Sigmoid colon (tissue), 7 donors: ENCODE measurements around the gene MAGIX. TPM values are rescaled to one million over a fixed set of nuclear protein-coding genes. Genes with fewer than 3 reads are reported as not detected.

ENCODE experiments used
- DNase-seq: peaks from one replicate; pipeline ENCODE4 v3.0.0-alpha.2; 2019
- H3K27ac ChIP-seq, 4 donors: fragments of 200-600 bp; sonication (generic); one replicate each; pipeline ENCODE4 v1.5.1; 2016 to 2019; ENCODE audit warnings: mild to moderate bottlenecking in 1 of 4
- H3K27me3 ChIP-seq, 3 donors: fragments of 200-600 bp; sonication (generic); one replicate each; pipeline ENCODE4 v1.5.1; 2019; ENCODE audit warnings: mild to moderate bottlenecking in 1 of 3
- H3K36me3 ChIP-seq, 4 donors: fragments of 200-600 bp; sonication (generic); one replicate each; pipeline ENCODE4 v1.5.1; 2016 to 2019
- H3K4me1 ChIP-seq, 4 donors: fragments of 200-600 bp; sonication (generic); one replicate each; pipeline ENCODE4 v1.5.1; 2017 to 2019
- H3K4me3 ChIP-seq, 4 donors: fragments of 200-600 bp; sonication (generic); one replicate each; pipeline ENCODE4 v1.5.1; 2017 to 2019; ENCODE audit warnings: mild to moderate bottlenecking in 2 of 4, moderate library complexity in 1 of 4
- H3K9me3 ChIP-seq, 4 donors: fragments of 200-600 bp in 3 of 4; sonication (generic) in 3 of 4; one replicate each; pipeline versions ENCODE4 v1.5.1 to v1.6.1; 2013 to 2019
- CTCF ChIP-seq, 4 experiments: fragments of 450-650 bp in 3 of 4; fragments of 200-600 bp in 1 of 4; IDR thresholded peaks; one replicate each; pipeline ENCODE4 v1.5.1; 2016 to 2019; ENCODE audit warnings: antibody characterized with exemption in 4 of 4, mild to moderate bottlenecking in 3 of 4, moderate library complexity in 2 of 4
- EP300 ChIP-seq, 4 donors: sonication (generic); formaldehyde crosslinking; IDR thresholded peaks; one replicate each; pipeline ENCODE4 v1.6.1; 2017; ENCODE audit warnings: antibody characterized with exemption in 4 of 4
- POLR2A ChIP-seq, 2 donors: fragments of 450-650 bp; IDR thresholded peaks; one replicate each; pipeline ENCODE4 v1.6.1; 2016; ENCODE audit warnings: antibody characterized with exemption in 2 of 2, mild to moderate bottlenecking in 2 of 2, moderate library complexity in 2 of 2
- POLR2AphosphoS5 ChIP-seq, 4 donors: sonication (generic); formaldehyde crosslinking; IDR thresholded peaks; one replicate each; pipeline ENCODE4 v1.6.1; 2017; ENCODE audit warnings: antibody characterized with exemption in 4 of 4
- WGBS, 2 donors: extraction: QIAGEN DNeasy Blood & Tissue Kit; methylation state at CpG; one replicate each; pipeline ENCODE4 v1.1.7; 2013; 5-methylcytosine and 5-hydroxymethylcytosine counted together
- intact Hi-C: fragments of 100-400 bp; cut with DNase I; formaldehyde crosslinking; loops from one replicate; pipeline ENCODE4 v1.15.1; 2023
- polyA plus RNA-seq, 3 donors: library from polyadenylated mRNA; stranded (reverse); fragments of 200-250 nt; gene quantifications; one replicate each; pipeline ENCODE4 v1.2.3, GENCODE V29; 2013
- total RNA-seq, 4 donors: library from RNA; depleted of rRNA; stranded (reverse); fragments of >200 nt; gene quantifications; one replicate each; pipeline ENCODE4 v1.1.0, GENCODE V29; 2016
- donor health status: healthy with polysubstance abuse.
- donor health status: Bipolar disorder and iron deficiency.
- donor health status: healthy.

The MAGIX gene
- total and polyA plus RNA-seq, 7 donors = 1.4 to 24.0 (median 3.1) TPM

DNA sequence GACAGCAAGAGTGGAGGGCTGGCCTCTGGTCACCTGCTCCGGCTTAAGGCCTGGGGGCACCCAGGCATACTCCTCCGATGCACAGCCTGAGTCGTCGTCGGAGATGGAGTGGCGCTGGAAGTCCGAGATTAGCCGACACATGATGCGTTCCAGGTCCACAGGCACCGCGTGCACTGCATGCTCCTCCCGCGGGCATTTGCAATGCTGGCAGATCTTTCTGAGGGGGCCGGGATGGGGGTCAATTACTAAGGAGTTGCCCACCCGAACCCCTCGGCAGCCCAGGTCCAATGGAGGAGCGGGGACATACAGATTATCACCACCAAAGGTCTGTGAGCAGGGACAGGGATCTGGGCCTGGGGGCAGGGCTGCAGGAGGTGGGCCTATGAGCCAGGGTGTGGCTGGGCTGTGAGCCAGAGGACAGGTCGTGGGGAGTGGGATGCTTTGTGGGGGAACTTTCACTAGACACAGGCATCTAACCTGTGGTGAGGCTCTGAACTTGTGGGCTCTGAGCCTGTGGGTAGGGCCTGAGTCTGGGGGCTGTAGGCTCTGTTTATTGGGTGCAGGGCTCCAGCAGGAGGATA lies 21.2 kb downstream of the MAGIX start:
- intact Hi-C loops = no loop called here
- peak; percentile 73 for DNase-seq
- H3K4me1 ChIP-seq = peaks cover 0 to 16% (median 14%) of the 10 kb centered on the region in 4 donors
- no peaks in the 10 kb centered on the region for H3K27me3 ChIP-seq
- H3K4me3 ChIP-seq = peak overlapping the region in 1 of 4 donors; percentile 60
- H3K36me3 ChIP-seq = peaks cover 0 to 9% (median 0%) of the 10 kb centered on the region in 4 donors
- TF ChIP-seq POLR2AphosphoS5 (IDR thresholded peaks at IDR 0.05) (no peak), EP300 (IDR thresholded peaks at IDR 0.05) (no peak), POLR2A (IDR thresholded peaks at IDR 0.05) (no peak), CTCF (IDR thresholded peaks at IDR 0.05) (no peak)
- WGBS, 2 donors = 85 to 90% methylated on average over 18 of the region's 18 CpGs
- peak overlapping the region; percentile 80 to 88 (median 83) for H3K27ac ChIP-seq
- no peaks in the 10 kb centered on the region for H3K9me3 ChIP-seq

GRCh38 chrX:49184294-49185281 lies 22.0 kb downstream of the MAGIX start:
- peak; percentile 97 for DNase-seq
- Histone ChIP-seq H3K27me3 (no peaks in the 10 kb centered on the region), H3K36me3 (peaks cover 0 to 9% (median 0%) of the 10 kb centered on the region in 4 donors), H3K27ac (peak overlapping the region; percentile 80 to 88 (median 83)), H3K4me1 (peaks cover 0 to 18% (median 14%) of the 10 kb centered on the region in 4 donors), H3K9me3 (no peaks in the 10 kb centered on the region), H3K4me3 (peak overlapping the region; percentile 33 to 60 (median 56))
- WGBS, 2 donors = 4 to 12% methylated on average over 46 of the region's 46 CpGs
- intact Hi-C loops = no loop called here
- TF ChIP-seq CTCF (IDR thresholded peaks at IDR 0.05) = no peak
- TF ChIP-seq POLR2AphosphoS5 (IDR thresholded peaks at IDR 0.05) = peak; percentile 73 to 84 (median 82)
- no peak for TF ChIP-seq EP300 (IDR thresholded peaks at IDR 0.05)
- TF ChIP-seq POLR2A (IDR thresholded peaks at IDR 0.05) = peak; percentile 45 to 77

DNA sequence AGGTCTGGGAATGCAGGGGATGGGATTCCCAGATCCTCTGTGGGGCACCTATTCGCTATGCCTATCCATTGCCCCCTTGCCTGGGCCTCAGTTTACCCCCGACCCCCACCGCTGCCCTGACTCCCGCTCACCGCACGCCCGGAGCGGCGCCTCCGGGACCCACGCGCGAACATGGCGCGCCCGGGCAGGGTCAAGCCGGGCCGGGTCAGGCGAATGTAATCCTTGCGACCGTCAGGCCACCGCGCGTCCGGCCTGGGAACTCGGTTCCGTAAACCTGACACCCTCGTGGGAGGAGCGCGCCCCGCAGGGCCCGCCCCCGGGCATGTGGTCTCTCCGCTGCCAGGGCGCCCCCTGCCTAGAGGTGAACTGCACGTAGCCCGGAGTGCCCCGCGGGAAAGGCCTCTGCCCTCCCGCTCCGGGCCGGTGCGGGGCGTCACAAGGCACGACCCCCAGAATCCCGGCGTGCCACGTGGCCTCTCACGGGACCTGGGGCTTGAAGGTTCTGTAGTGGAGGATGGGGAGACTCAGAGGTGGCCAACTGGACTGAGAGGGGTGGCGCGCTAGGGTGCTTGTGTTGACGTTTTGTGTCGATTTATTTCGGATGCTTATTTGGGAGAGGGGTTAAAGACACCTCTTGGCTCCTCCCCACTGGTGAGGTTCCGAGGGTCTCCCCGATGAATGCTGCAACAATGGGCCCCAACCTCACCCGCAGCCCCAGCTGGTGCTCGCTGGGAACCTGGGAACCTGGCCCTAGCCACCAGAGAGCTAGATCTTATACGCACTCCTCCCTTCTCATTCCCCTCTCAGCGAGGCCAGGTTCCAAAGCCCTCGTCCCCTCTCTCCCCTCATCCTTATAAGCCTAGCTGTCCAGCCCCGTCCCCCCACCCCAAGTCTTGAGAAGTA lies 23.8 kb downstream of the MAGIX start, which contains the start of gene PRICKLE3:
PRICKLE3 (minus strand) TSS at position 249 of the 903 bp plus-strand sequence; CDS start at position 173, 76 bp downstream.
- Histone ChIP-seq H3K27ac (peak within 1 kb of the TSS; percentile 80 to 88 (median 83)), H3K9me3 (no peaks in the 10 kb centered on the region), H3K27me3 (no peaks in the 10 kb centered on the region), H3K4me3 (peak within 1 kb of the TSS; percentile 42 to 60 (median 56)), H3K4me1 (peaks cover 0 to 24% (median 14%) of the 10 kb centered on the region in 4 donors), H3K36me3 (peaks cover 0 to 5% (median 0%) of the 10 kb centered on the region in 4 donors)
- DNase-seq = peak; percentile 92
- intact Hi-C loops = no loop called here
- TF ChIP-seq EP300 (IDR thresholded peaks at IDR 0.05) (no peak), POLR2A (IDR thresholded peaks at IDR 0.05) (peak; percentile 52 to 72), CTCF (IDR thresholded peaks at IDR 0.05) (peak in 1 of 4 experiments; percentile 12), POLR2AphosphoS5 (IDR thresholded peaks at IDR 0.05) (peak; percentile 75 to 90 (median 87))
- 12 to 13% methylated on average over 62 of the region's 62 CpGs for WGBS, 2 donors

GRCh38 chrX:49187028-49187394 lies 24.5 kb downstream of the MAGIX start:
- Histone ChIP-seq H3K27me3 (no peaks in the 10 kb centered on the region), H3K36me3 (peaks cover 0 to 5% (median 0%) of the 10 kb centered on the region in 4 donors), H3K4me1 (peaks cover 0 to 28% (median 15%) of the 10 kb centered on the region in 4 donors), H3K9me3 (no peaks in the 10 kb centered on the region), H3K4me3 (no peak overlapping the region), H3K27ac (peak overlapping the region; percentile 80 to 88 (median 83))
- 77 to 84% methylated on average over 15 of the region's 15 CpGs for WGBS, 2 donors
- DNase-seq = no peak
- TF ChIP-seq POLR2AphosphoS5 (IDR thresholded peaks at IDR 0.05) (no peak), CTCF (IDR thresholded peaks at IDR 0.05) (no peak), POLR2A (IDR thresholded peaks at IDR 0.05) (no peak), EP300 (IDR thresholded peaks at IDR 0.05) (no peak)
- intact Hi-C loops = no loop called here
